B cell (primary cell): ENCODE results near the gene ISOC2.

Experiments
- EZH2 ChIP-seq: IDR thresholded peaks from 2 replicates; pipeline ENCODE4 v1.6.1; 2012; ENCODE audit warnings: borderline replicate concordance, low read depth, mild to moderate bottlenecking, moderate library complexity, low read length; ENCODE audit not compliant: insufficient read depth, poor library complexity, severe bottlenecking
- TF ChIP-seq, protein P1 (sequence below): fragments of 200-600 bp; IDR thresholded peaks from one replicate; pipeline ENCODE4 v1.8.0; 2022; ENCODE audit warnings: antibody characterized with exemption, mild to moderate bottlenecking

DNA sequence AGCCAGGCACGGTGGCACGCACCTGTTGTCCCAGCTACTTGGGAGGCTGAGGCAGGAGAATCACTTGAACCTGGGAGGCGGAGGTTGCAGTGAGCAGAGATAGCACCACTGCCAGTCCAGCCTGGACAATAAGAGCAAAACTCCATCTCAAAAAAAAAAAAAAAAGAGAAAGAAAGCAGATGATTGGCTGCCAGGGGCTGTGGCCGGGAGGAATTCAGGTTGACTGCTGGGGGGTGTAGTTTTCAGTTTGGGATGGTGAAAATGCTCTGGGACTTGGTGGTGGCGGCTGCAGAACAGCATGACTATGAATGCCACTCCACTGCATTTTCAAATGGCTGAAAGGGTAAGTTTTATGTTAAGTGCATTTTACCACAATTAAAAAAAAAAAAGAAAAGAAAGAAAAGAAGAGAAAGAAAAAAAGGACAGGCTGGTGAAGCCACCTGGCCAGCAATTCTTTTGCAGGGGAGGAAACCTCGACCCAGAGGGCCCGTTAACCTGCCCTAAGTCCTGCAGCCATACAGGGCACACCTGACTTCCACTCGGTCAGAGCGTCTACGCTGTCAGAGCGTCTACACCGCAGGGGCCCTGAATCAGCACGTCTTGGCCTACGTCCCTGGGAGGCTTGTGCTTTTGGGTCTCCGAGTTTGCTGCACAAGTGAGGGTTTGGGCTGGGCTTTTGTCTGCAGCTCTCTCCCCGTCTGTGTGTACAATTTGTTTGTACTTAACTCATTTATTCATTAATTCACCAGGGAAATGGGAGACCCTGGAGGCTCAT, 3.6 kb downstream of the ISOC2 start:
- TF ChIP-seq, protein P1, sequence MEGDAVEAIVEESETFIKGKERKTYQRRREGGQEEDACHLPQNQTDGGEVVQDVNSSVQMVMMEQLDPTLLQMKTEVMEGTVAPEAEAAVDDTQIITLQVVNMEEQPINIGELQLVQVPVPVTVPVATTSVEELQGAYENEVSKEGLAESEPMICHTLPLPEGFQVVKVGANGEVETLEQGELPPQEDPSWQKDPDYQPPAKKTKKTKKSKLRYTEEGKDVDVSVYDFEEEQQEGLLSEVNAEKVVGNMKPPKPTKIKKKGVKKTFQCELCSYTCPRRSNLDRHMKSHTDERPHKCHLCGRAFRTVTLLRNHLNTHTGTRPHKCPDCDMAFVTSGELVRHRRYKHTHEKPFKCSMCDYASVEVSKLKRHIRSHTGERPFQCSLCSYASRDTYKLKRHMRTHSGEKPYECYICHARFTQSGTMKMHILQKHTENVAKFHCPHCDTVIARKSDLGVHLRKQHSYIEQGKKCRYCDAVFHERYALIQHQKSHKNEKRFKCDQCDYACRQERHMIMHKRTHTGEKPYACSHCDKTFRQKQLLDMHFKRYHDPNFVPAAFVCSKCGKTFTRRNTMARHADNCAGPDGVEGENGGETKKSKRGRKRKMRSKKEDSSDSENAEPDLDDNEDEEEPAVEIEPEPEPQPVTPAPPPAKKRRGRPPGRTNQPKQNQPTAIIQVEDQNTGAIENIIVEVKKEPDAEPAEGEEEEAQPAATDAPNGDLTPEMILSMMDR, result no peak
- no peak for TF ChIP-seq EZH2
